Glomerular endothelial cell (primary cell): ENCODE measurements around the gene WAPL. TPM values are rescaled to one million over a fixed set of nuclear protein-coding genes. Genes with fewer than 3 reads are reported as not detected.

Experiments
- DNase-seq: peaks from one replicate; pipeline ENCODE4 v3.0.0-alpha.2; 2011; ENCODE audit warnings: low read depth, low spot score; ENCODE audit errors: extremely low read depth
- total RNA-seq: library from RNA; depleted of rRNA; stranded (reverse); fragments of >200 nt; gene quantifications from 2 replicates; pipeline ENCODE4 v1.2.3, GENCODE V29; 2015

The WAPL gene
- total RNA-seq, 1 donor from 2014 or later: 29.1 TPM

- DNase-seq: no peak
Observed at GRCh38 chr10:86415116-86415515, 106.5 kb downstream of the WAPL start.

GRCh38 chr10:86413046-86413728, 108.4 kb downstream of the WAPL start:
- DNase-seq: no peak

DNA sequence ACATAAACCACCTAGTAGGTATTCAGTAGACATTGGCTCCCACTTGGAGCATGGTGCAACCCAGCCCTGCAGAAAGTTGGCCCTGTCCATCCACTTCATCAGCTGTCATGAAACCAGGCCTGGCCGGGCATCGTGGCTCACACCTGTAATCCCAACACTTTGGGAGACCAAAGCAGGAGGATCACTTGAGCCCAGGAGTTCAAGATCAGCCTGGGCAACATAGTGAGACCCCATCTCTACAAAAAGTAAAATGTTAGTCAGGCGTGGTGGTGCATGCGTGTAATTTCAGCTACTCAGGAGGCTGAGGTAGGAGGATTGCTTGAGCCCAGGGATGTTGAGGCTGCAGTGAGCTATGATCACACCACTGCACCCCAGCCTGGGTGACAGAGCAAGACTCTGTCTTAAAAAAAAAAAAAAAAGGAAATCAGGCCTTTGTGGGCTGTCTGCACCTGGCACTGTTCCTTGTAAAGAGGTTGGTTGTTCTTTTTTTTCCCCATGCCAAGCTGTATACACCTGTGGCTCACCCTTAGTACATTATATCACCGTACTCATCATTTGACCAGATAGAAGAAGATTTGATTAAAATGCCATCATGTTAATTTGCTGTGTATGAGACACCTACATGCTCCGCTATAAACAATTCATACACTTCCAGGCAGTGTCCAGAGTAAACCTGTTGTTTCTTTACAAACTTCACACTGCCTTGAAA, 109.6 kb downstream of the WAPL start:
- no peak for DNase-seq

- no peak for DNase-seq
Observed at GRCh38 chr10:86411281-86411841, 110.2 kb downstream of the WAPL start.

DNA sequence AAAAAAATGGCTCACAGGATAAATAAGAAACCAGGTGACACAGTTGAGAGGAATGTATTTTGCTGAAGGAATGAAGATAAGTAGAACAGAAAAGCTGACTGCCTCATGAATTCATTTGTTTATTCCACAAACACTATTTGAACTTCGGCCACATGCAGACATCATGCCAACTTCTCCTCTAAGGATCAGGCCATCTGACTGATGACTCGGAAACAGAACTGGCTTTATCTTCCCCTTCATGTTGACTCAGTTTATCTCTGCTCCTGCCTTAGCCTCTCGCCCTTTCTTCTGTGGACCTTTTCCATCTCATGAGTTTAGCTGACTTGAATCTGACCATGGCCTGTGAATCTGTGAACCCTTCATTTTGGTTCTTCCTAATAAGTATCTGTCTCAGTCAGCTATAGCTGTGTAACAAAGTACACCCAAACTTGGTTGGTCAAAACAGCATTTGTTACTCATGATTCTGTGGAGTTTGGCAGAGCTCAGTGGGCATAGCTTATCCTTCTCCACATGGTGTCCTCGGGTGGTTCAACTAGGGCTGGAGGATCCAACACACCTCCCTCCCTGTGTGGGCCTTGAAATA, 111.0 kb downstream of the WAPL start:
- no peak for DNase-seq

GRCh38 chr10:86409183-86409582, 112.4 kb downstream of the WAPL start:
- no peak for DNase-seq

DNA sequence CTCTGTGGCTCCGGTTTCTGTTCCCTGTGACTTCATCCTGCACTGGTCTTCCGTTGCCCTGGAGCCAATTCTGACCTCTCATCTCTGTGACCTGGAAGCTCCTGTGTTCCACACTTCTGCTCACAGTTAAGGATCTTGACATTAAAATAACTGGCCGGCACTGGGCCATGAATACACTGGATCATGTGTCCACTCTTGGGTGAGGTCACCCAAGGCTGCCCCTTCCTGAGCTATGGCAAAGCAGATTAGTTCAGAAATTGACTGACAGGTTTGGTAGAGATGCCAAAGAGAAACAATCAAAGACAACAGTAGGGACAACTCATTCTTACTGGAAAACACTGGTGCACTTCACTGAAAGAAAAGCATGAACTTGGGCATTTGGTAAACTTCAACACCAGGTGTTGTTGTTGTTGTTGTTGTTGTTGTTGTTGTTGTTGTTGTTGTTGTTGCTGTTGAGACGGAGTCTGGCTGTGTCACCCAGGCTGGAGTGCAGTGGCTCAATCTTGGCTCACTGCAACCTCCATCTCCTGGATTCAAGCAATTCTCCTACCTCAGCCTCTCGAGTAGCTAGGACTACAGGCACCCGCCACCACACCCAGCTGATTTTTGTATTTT, 118.3 kb downstream of the WAPL start:
- DNase-seq: no peak

DNA sequence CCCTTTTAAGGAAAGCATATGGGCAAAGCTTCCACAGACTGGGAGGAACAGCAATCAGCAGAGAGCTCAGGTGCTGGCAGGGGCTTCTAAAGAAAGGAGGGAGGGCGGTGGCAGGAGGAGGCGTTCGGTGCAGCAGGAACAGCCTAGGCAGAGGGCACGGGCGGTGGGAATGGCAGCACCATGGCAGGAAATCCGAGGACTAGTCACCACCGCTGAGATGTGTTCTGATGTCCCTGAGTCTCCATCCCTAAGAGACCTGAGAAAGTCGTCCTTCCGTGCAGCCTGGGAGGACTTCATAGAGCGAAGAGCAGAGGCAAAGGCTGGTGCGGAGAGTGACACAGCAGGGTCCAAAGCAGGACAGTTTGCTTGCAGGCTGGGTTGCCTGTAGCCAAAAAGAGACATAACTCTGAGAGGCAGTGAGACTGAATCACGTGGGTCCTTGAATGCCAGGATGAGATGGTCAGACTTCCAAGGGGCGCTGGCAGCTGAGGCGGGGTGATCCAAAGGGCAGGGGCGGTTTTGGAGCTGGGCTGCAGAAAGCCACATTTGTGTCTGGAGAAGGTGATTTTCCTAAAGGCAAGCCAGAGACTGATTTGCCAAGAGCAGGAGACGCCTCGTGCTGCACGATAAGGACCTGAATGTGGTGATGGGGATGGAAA, 119.2 kb downstream of the WAPL start:
- DNase-seq: no peak

DNA sequence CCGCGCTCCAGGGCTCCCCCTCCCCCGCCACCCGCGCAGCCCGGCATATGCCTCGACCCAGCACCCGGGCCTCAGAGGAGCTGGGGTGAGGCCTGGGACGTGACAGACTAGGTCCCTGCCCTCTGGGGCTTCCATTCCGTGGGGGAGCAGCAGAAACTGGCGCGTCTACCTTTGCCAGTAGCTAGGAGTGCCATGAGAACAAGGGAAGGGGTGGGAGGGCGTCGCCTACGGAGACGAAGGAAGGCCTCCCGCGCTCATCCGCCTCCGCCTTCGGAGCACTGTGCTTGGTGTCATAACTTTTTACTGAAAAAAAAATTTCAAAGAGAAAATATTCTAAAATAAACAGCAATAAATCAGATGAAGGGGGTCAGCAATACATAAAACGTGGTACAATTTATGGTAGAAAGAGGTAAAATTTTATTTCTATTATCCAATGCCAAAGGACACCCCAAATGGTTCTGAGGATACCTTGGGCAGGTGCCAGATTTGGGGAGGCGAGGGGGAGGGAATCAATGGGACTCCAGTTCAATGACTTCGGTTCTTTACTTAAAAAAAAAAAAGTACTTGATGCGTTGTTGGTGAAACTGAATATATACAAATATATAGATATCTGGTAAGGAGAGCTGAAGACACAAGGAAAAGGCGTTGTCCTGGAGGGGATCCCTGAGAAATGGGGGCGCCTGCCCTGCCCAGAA, 119.9 kb downstream of the WAPL start:
- DNase-seq: no peak

- DNase-seq: no peak
Observed at GRCh38 chr10:86400705-86401587, 120.6 kb downstream of the WAPL start.

- DNase-seq: peak; percentile 39
Observed at GRCh38 chr10:86399879-86400704, 121.5 kb downstream of the WAPL start.

- DNase-seq: no peak
Observed at GRCh38 chr10:86399514-86399878, 122.1 kb downstream of the WAPL start.

DNA sequence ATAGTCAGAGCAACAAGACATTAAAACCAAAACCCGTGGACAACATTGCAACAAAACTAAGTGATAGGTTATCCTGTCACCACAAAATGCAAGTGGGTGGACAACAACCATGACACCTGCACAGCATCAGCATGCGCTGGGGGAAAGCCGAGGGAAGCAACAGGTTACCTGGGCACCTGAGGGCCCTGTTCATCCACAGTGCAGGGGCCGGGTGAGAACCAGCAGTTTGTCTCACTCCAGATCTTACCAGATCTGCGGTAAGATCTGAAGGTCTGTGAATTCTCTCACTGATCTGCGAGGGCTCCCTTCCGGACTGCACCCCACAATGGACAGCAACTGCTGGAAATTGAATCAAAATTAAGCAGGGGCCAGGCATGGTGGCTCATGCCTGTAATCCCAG, 124.5 kb downstream of the WAPL start:
- no peak for DNase-seq

DNA sequence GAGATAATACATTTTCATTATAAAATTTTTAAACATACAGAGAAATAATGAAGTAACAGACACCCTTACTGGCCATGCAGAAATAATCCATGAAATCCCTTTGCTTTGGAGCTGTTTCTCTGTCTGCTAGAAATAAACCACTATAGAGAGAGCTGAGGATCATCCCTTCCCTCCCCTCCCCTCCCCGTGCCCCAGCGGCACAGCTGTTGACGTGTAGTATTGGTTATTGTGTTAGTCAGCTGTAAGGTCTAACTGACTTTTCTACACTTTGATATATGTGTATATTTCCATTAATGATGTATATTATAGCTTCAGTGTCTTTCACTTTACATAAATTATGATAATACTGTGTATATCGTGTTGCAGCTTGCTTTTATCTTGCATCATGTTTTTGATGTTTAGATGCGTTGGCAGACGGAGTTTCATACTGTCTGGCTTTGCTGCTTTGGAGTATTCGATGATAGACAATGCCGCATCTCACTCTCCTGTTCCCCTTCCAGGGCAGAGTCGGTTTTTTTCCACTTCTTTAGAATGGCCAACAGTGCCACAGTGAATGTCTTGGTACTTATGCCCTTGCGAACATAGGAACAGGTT, 127.6 kb downstream of the WAPL start:
- no peak for DNase-seq

DNA sequence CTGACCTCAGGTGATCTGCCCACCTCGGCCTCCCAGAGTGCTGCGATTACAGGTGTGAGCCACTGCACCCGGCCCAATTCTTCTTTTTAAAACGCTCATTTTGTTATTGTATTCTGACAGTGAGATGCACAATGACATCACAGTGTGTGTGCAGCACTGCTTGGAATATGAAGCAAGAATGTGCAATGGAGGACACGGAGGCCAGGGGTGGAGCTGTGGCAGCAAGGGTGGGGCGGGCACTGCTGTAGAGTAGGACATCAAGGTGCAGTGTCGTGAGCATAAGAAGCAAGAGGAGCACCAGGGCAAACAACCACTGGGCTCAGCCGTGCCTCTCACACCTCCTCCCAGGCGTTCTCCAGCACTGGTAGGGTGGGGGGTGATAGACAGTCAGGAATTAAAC, 128.2 kb downstream of the WAPL start:
- DNase-seq: no peak

DNA sequence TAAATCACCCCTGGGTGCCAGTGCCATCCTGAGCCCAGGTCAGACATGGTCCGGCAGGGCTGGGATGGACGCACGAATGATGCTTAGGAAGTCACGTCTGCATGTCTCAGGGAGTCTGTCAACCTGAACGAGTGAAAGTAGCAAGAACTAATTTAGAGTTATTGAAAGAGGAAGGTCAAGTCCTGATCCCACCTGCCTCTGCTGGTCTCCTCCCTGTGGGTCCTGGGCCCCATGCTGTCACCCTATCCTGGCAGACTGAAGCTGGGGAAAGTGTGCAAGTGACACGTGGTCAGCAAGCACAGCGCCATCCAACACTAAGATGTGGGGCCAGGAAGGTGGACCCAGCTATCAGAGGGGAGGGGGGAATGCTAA, 128.9 kb downstream of the WAPL start:
- no peak for DNase-seq

DNA sequence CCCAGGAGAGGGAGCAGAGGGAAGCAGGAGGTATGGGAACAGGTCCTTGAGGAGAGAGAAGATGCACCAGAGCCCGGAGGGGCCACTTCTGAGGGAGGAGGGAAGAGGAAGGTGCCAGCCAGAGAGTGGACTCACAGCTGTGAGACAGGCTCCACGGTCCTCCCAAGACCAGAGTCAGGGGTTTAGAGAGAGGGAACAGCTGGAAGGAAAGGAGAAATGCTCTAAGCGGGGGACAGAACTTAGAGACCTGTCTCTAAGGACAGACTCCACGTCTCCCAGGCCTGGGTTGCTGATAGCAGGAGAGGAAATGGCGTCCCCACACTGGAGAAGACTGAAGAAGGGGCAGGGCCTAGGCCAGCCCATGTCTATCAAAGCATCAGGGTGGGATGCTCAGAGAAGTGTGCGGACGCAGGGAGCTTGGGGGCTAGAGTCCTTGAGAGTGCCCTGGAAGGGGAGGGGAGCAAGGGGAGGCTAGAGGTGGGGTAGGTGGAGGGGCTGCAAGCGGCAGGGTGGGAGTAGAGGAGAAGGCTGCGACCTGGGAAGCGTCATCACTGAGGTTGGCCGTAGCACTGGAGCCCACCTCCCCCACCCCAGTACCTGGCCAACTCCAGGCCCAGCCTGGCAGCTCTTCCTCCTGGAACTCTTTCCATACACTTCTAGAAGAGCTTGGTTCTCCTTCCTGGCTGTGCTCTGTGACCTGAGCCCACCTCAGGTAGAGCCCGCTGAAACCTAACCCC, 129.4 kb downstream of the WAPL start:
- DNase-seq: no peak
